Hematopoietic multipotent progenitor cell treated with erythropoietin and hydrocortisone succinate and interleukin-3 and kit ligand, for 17 days (in vitro differentiated cells): ENCODE data around the gene TRDN.
"Not testable (repeated sequence)": the region's sequence is repeated elsewhere in the genome, so short reads cannot be mapped to it uniquely, and the experiment has no call there.

Experiments
- DNase-seq: peaks from one replicate; pipeline ENCODE4 v3.0.0-alpha.2; 2015; ENCODE audit warnings: low spot score

The TRDN gene

GRCh38 chr6:123629258-123629941 is 7.3 kb downstream of the TRDN start:
- no peak for DNase-seq

- DNase-seq = no peak
Measured at GRCh38 chr6:123625696-123626095, 11.1 kb downstream of the TRDN start.

- no peak for DNase-seq
Measured at GRCh38 chr6:123622780-123623179, 14.0 kb downstream of the TRDN start.

GRCh38 chr6:123619156-123619555 is 17.6 kb downstream of the TRDN start:
- no peak for DNase-seq

GRCh38 chr6:123616942-123617341 is 19.8 kb downstream of the TRDN start:
- no peak for DNase-seq

- DNase-seq = no peak
Measured at GRCh38 chr6:123616016-123616415, 20.7 kb downstream of the TRDN start.

GRCh38 chr6:123610779-123611178 is 26.0 kb downstream of the TRDN start:
- DNase-seq = no peak

- DNase-seq = no peak
Measured at GRCh38 chr6:123604067-123604466, 32.7 kb downstream of the TRDN start.

GRCh38 chr6:123598011-123598410 is 38.7 kb downstream of the TRDN start:
- no peak for DNase-seq

- no peak for DNase-seq
Measured at GRCh38 chr6:123594776-123595175, 42.0 kb downstream of the TRDN start.

GRCh38 chr6:123592426-123592825 is 44.3 kb downstream of the TRDN start:
- no peak for DNase-seq

GRCh38 chr6:123589973-123590372 is 46.8 kb downstream of the TRDN start:
- DNase-seq = no peak

- DNase-seq = no peak
Measured at GRCh38 chr6:123589317-123589716, 47.4 kb downstream of the TRDN start.

- DNase-seq = no peak
Measured at GRCh38 chr6:123588546-123588895, 48.2 kb downstream of the TRDN start.

- no peak for DNase-seq
Measured at GRCh38 chr6:123587838-123588545, 48.8 kb downstream of the TRDN start.

- DNase-seq = not testable (repeated sequence)
Measured at GRCh38 chr6:123587407-123587806, 49.3 kb downstream of the TRDN start.

GRCh38 chr6:123580331-123580730 is 56.4 kb downstream of the TRDN start:
- no peak for DNase-seq

GRCh38 chr6:123575188-123575587 is 61.6 kb downstream of the TRDN start:
- no peak for DNase-seq

GRCh38 chr6:123570813-123571684 is 65.7 kb downstream of the TRDN start:
- DNase-seq = no peak

- DNase-seq = no peak
Measured at GRCh38 chr6:123569575-123569974, 67.2 kb downstream of the TRDN start.

- no peak for DNase-seq
Measured at GRCh38 chr6:123565529-123565928, 71.2 kb downstream of the TRDN start.

- DNase-seq = no peak
Measured at GRCh38 chr6:123564361-123564760, 72.4 kb downstream of the TRDN start.

GRCh38 chr6:123562677-123563076 is 74.1 kb downstream of the TRDN start:
- no peak for DNase-seq
